Colonic mucosa (tissue), 4 donors: ENCODE results near the gene TUFT1. TPM values are rescaled to one million over a fixed set of nuclear protein-coding genes. Genes with fewer than 3 reads are reported as not detected.

Source experiments
- DNase-seq: peaks from one replicate; pipeline ENCODE4 v3.0.0-alpha.2; 2020
- H3K27ac ChIP-seq: fragments of 200-600 bp; one replicate; pipeline ENCODE4 v1.8.0; 2021
- H3K27me3 ChIP-seq: fragments of 200-600 bp; one replicate; pipeline ENCODE4 v1.8.0; 2021
- H3K36me3 ChIP-seq: fragments of 200-600 bp; one replicate; pipeline ENCODE4 v1.8.0; 2021
- H3K4me1 ChIP-seq: fragments of 200-600 bp; one replicate; pipeline ENCODE4 v1.8.0; 2021; ENCODE audit warnings: mild to moderate bottlenecking
- H3K4me3 ChIP-seq: fragments of 200-600 bp; one replicate; pipeline ENCODE4 v1.8.0; 2021
- H3K9ac ChIP-seq, 2 donors: one replicate each; pipeline ENCODE4 v1.7.0; 2013; ENCODE audit warnings: control low read depth in 2 of 2, low read depth in 2 of 2, low read length in 2 of 2
- H3K9me3 ChIP-seq: fragments of 200-600 bp; one replicate; pipeline ENCODE4 v1.8.0; 2021
- intact Hi-C: fragments of 100-400 bp; cut with DNase I; formaldehyde crosslinking; loops from one replicate; pipeline ENCODE4 v1.14.1; 2022
- total RNA-seq, 2 donors: library from RNA; stranded (reverse); fragmentation: NEBNext Ultra II Directional in 1 of 2; extraction: Animal tissue kit (Norgen Biotek cat#: 25700) in 1 of 2; gene quantifications; one replicate each; pipeline ENCODE4 v1.2.1, GENCODE V29; 2021
- TF ChIP-seq, protein P1 (sequence below): fragments of 200-600 bp; IDR thresholded peaks from one replicate; pipeline ENCODE4 v1.8.0; 2022; ENCODE audit warnings: antibody characterized with exemption, mild to moderate bottlenecking
- donor health status: healthy.
- donor health status: DM: no; HTN: no; CAD: no.
- donor health status: DM: no; HTN: no; CAD: no.

Gene TUFT1
- total RNA-seq, 2 donors from 2014 or later = 25.5 to 40.6 TPM

DNA sequence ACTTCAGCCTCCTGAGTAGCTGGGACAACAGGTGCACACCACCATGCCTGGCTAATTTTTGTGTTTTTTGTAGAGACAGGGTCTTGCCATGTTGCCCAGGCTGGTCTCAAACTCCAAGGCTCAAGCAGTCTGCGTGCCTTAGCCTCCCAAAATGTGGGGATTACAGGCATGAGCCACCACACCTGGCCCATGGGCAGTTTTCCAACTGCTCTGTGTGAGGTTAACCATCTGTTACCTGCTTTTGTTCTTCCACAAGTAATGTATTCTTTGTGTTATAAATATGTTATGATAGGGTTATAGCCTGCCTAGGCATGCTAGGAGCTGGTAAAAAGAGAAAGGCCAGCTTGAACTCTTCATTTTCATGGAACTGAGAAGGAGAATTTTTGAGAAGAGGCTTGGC is 30.7 kb downstream of the TUFT1 start:
- TF ChIP-seq, protein P1, sequence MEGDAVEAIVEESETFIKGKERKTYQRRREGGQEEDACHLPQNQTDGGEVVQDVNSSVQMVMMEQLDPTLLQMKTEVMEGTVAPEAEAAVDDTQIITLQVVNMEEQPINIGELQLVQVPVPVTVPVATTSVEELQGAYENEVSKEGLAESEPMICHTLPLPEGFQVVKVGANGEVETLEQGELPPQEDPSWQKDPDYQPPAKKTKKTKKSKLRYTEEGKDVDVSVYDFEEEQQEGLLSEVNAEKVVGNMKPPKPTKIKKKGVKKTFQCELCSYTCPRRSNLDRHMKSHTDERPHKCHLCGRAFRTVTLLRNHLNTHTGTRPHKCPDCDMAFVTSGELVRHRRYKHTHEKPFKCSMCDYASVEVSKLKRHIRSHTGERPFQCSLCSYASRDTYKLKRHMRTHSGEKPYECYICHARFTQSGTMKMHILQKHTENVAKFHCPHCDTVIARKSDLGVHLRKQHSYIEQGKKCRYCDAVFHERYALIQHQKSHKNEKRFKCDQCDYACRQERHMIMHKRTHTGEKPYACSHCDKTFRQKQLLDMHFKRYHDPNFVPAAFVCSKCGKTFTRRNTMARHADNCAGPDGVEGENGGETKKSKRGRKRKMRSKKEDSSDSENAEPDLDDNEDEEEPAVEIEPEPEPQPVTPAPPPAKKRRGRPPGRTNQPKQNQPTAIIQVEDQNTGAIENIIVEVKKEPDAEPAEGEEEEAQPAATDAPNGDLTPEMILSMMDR = no peak
- Histone ChIP-seq H3K4me3 (no peak overlapping the region), H3K27ac (no peak overlapping the region), H3K9ac (no peak overlapping the region), H3K9me3 (no peaks in the 10 kb centered on the region), H3K36me3 (no peaks in the 10 kb centered on the region), H3K4me1 (peaks cover 7% of the 10 kb centered on the region), H3K27me3 (no peaks in the 10 kb centered on the region)
- intact Hi-C loops = no loop called here
- no peak for DNase-seq

DNA sequence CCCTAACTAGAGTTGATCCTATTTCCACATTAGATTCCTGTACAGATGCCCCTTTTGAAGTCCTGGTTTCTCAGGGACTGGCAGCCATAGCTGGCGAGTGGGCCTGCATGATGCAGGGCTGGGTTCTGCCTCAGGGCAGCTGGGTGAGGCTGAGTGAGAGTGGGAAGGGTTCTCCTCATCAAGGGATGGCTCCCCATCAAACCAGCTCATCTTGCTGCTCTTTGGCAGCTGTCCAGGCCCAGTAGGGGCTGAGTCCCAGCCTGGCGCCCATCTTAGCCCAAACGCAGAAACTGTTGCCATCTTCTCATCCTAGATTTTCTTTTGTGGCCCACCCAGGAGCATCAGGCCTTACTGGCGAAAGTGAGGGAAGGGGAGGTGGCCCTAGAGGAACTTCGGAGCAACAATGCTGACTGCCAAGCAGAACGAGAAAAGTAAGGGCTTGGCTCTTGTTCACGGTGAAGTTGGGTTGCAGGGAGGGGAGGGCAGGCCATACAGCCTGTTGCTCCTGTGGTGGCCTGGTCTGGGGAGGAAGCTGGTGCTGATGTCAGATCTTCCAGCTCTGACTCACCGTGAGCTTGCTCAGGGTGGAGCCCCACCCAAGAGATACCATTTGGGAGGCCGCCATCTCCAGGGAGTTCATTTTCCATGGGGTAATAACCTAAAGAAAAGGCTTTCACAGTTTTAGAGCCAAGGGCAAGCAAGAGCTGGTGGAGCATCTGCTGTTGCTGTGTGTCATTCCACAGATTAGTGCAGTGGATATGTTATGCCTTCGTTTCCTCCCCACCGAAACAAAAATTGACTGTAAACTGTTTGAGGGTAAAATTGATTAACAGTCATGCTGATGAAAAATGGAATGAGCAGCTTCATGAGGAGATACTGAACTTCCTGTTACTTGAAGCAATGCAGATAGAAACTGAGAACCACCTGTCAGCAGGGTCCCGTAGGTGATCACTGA is 34.7 kb downstream of the TUFT1 start:
- no peaks in the 10 kb centered on the region for H3K9me3 ChIP-seq
- H3K4me1 ChIP-seq = peaks cover 4% of the 10 kb centered on the region
- no peak overlapping the region for H3K4me3 ChIP-seq
- H3K9ac ChIP-seq = no peak overlapping the region
- no peaks in the 10 kb centered on the region for H3K36me3 ChIP-seq
- TF ChIP-seq, protein P1 = no peak
- peak; percentile 27 for DNase-seq
- intact Hi-C loops = no loop called here
- no peak overlapping the region for H3K27ac ChIP-seq
- no peaks in the 10 kb centered on the region for H3K27me3 ChIP-seq

DNA sequence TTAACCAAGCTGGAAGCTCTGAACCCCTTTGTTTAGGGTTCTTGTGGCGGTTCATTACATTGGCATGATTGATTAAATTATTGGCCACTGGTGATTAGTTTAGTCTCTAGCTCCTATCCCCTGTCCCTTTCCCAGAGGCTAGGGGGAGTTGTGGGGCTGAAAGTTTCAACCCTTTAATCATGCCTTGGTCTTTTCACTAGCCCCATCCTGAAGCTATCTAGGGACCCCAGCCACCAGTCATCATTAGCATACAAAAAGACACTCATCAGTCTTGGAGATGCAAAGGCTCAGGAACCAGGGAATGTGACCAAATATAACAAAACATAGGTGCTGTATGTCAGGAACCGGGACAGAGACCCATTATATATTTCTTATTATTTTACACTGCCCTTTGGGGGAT is 37.1 kb downstream of the TUFT1 start:
- no peaks in the 10 kb centered on the region for H3K36me3 ChIP-seq

DNA sequence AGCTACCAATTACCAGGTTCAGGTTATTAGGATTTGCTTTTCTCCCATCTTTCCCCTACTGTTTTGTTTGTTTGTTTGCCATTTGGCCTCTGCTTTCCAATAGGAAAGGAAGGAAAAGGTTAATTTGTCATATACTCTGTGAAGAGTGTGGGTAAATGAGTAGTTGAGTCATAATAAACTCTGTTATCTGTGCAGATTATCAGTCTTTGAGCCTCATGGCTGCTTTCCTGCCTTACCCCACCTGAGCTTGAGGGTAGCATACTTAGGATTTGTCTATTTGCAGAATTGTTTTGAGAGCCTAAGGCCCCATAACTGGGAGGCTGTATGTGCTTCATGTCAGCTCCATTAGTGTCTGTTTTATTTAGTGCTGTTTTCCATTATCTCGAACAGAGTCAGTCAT is 38.8 kb downstream of the TUFT1 start:
- H3K9ac ChIP-seq = no peak overlapping the region
- DNase-seq = no peak
- TF ChIP-seq, protein P1 = no peak
- H3K4me1 ChIP-seq = no peaks in the 10 kb centered on the region
- H3K4me3 ChIP-seq = no peak overlapping the region
- H3K9me3 ChIP-seq = no peaks in the 10 kb centered on the region
- no peak overlapping the region for H3K27ac ChIP-seq
- no peaks in the 10 kb centered on the region for H3K27me3 ChIP-seq
- intact Hi-C loops = no loop called here
- no peaks in the 10 kb centered on the region for H3K36me3 ChIP-seq

More for the DNA sequence above, 37.1 kb downstream of the TUFT1 start:
- Histone ChIP-seq H3K27me3 (no peaks in the 10 kb centered on the region), H3K4me3 (no peak overlapping the region), H3K4me1 (no peaks in the 10 kb centered on the region), H3K9me3 (no peaks in the 10 kb centered on the region), H3K9ac (no peak overlapping the region), H3K27ac (no peak overlapping the region)
- DNase-seq = no peak
- intact Hi-C loops = no loop called here
- TF ChIP-seq, protein P1 = no peak

DNA sequence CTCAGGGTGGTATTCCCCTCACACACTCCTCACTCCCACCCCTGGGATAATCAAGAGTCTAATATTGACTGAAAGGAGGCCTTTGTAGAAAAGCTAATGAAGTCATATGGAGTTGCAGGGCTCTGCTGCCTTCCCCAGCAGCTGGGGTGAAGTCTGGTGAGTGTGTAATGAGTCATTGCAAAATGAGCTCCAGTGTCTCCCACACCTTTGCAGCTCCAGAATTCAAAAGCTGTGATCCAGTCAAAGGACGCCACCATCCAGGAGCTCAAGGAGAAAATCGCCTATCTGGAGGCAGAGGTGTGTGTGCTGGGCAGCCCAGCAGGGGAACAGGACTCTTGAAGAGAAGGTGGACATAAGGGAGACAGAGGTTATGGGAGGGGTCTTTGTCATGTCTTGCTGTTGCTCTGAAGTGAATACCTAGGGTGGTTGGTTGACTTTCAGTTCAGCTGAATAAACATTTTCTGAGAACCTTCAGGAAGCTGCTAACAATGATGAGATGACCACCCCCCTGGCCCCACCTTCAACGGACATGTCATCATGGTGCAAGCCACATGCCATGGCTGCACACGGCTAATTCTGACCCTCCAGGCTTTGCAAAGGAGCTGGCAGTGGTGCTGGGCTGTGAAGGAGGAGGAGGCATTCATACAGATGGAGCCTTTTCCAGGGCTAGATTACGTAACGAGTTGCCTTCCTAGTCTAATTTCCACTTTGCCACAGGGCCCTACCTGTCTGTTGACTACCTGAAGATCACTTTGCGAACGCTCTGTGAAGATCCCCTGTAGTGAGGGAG is 39.5 kb downstream of the TUFT1 start:
- H3K27me3 ChIP-seq = no peaks in the 10 kb centered on the region
- intact Hi-C loops = no loop called here
- H3K4me1 ChIP-seq = no peaks in the 10 kb centered on the region
- no peak for DNase-seq
- H3K36me3 ChIP-seq = no peaks in the 10 kb centered on the region
- H3K4me3 ChIP-seq = no peak overlapping the region
- no peak overlapping the region for H3K27ac ChIP-seq
- no peaks in the 10 kb centered on the region for H3K9me3 ChIP-seq
- no peak overlapping the region for H3K9ac ChIP-seq
- TF ChIP-seq, protein P1 = no peak
